GM18868 (cell line): ENCODE results near the gene ARID3B.
A peak's percentile ranks its signal among the peaks of the same experiment; 100 is the strongest.
"Not testable (repeated sequence)": the region's sequence is repeated elsewhere in the genome, so short reads cannot be mapped to it uniquely, and the experiment has no call there.

Experiments
- ATAC-seq: cut with Tn5 transposase; IDR thresholded peaks from one replicate; pipeline ENCODE4 v1.9.1; 2021; ENCODE audit warnings: mild to moderate bottlenecking, moderate library complexity; ENCODE audit not compliant: unreplicated experiment

Gene ARID3B

GRCh38 chr15:74565381-74566085, 24.5 kb downstream of the ARID3B start:
- no peak for ATAC-seq

DNA sequence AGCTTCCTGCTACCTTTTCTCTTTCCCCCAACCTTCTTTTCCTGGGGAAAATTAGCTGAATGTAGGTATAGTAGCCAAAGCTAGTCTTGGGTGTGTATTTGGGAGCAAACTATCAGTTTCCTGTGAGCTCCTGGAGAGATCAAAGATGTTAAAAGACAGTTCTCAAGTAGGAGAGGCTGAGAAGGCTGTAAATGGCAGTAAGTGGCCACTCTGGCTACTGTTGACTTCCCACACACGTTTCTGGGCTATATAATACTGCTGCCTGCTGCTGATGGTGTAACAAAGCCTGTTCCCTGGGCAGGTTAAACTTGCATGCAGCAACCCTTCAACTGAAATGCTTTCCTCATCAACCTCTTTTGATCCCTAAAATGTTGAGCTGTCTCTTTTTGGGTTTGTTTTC, 27.6 kb downstream of the ARID3B start:
- no peak for ATAC-seq

DNA sequence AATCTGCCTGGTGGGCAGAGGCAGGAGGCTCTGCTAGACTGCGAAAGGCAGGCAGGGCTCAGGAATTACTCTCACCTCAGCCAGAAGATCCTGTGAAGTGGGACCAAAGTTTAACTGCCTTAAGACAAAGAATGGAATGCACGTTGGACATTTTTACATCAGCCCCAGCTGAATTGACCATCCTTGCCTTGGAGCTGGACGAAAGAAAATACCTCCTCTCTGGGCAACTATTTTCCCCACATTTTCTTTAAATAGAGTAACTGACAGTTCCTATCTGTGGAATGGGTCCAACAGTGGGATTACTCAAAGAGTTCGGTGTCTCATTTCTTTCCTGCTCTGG, 28.7 kb downstream of the ARID3B start:
- ATAC-seq: no peak

DNA sequence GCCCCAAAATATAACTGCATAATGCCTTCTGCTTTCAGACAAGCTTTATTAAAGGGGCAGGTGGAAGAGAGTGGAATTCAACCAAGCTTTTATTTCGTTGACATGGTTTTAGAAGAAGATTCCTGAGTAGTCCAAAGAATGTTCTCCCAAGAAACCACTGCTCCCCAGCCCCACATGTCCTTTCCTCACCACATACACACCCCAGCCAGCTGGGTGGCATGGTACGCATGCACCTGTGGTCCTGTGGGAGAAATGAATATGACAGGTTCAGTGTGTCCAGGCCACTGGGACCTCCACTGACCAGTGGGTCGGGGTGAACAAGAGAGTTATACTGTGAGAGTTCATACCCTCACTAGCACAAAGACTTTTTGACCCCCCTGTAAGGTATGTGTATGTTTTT, 30.2 kb downstream of the ARID3B start:
- no peak for ATAC-seq

GRCh38 chr15:74573987-74574386, 33.0 kb downstream of the ARID3B start:
- ATAC-seq: no peak

DNA sequence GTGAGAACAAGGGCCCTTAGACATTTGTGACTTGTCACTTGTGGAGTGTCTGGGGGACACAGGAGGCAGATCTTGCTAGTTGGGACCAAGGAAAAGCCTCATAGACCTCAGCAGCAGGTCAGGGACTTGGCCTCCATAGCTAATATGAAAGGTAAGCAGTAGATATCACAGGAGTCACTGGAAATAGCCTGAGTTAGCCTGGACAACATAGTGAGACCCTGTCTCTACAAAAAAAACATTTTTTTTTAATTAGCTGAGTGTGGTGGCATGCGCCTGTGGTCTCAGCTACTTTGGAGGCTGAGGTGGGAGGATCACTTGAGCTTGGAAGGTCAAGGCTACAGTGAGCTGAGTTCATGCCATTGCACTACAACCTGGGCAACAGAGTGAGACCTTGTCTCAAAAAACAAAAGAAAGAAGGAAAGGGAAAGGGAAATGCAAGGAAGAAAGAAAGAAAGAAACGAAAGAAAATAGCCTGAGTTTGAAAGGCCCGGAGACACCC, 37.5 kb downstream of the ARID3B start:
- ATAC-seq: no peak

GRCh38 chr15:74579001-74579400, 38.0 kb downstream of the ARID3B start:
- ATAC-seq: no peak

DNA sequence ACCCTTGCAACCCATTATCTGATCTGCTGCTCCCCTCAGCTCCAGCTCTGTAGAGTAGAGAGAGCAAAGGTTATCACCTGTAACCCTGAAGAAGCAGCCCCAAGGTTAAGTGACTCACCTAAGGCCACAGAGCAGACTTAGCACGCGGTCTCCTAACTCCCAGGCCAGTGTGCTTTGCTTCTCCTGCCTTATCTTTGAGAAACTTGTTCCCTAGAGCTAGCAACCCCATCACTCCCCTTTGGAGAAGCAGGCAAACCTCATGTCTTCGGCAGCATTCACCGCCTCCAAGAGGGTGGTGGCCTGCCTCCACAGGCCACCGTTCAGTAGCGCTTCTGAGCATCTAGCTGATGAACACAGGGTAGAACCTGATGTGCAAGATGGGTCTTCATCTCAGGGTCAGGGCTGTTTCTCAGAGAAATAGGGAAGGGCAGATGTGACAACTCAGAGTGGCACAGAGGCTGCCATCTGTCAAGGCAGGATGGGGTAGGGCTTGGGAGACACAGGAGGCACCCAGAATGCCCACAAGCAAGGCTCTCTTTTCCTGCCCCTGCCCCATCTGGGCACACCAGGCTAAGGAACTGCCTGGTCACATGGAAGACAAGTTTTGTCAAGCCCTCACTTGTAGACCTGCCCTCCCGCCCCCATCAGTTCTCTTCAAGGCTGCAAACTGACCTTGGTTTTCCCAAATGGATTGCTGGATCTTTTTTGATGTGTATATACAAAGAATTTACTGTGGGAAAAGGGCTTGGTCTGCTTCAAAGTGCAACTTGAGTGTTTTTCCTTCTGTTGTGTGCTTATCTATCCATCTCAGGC, 39.7 kb downstream of the ARID3B start:
- no peak for ATAC-seq

DNA sequence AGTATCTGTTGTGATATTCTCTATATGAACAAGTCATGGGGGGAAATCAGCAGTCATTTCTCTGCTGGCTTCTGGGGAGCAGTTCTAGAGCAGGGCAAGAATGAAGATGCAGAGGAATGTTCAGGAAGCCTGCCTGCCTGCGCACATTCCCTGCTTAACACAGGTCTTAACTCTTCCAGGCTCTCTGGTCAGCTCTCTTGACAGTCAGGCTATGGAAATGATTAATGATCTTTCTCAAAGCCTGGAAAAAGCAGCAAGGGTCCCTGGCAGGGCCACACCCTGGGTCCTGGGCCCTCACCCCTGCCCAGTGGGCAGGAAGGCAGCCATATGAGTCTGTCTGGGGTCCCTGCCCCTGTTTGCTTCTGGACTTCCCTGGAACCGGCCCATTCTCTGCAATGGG, 43.2 kb downstream of the ARID3B start:
- ATAC-seq: no peak

DNA sequence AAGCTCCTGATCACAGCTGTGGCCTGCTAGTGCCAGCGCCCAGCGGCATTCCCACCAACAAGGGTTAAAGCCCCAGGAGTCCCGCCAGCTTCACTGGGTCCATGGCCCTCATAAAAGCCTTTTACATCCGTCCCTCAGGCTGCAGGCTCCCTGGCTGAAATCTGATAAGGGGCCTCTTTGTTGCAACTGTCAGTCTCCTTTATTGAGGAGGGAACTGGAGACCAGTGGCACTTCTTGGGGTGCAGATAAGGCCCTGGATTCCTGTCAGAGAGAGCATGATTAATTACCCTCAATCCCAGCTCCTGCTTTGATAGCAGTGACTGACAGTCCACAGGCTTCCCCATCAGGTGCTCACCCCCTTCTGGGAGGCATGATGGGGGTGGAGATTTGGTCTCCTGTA, 43.8 kb downstream of the ARID3B start:
- no peak for ATAC-seq

DNA sequence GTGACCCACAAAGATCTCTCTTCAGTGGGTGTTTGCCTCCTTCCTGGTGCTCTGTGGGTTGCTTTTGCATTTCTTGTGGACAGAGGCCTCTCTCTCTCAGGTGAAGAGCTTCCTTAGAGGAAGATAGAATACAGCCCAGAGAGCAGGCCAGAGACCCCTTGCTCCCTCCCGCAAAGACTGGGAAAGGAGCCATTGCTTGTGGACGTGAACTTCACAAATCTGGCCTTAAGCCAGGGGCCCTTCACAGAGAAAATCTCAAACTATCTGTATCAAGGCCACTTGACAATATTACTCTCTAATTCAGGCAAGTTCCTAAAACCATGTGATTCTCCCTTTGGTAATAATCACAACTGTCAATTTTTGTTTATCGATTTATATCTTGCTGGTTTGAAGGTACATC, 44.2 kb downstream of the ARID3B start:
- no peak for ATAC-seq

- ATAC-seq: no peak
These were observed 44.8 kb downstream of the ARID3B start for GRCh38 chr15:74585857-74586256.

GRCh38 chr15:74589826-74590225, 48.8 kb downstream of the ARID3B start:
- no peak for ATAC-seq

GRCh38 chr15:74592222-74592621, 51.2 kb downstream of the ARID3B start:
- ATAC-seq: no peak

- ATAC-seq: no peak
These were observed 52.1 kb downstream of the ARID3B start for GRCh38 chr15:74593122-74593521.

DNA sequence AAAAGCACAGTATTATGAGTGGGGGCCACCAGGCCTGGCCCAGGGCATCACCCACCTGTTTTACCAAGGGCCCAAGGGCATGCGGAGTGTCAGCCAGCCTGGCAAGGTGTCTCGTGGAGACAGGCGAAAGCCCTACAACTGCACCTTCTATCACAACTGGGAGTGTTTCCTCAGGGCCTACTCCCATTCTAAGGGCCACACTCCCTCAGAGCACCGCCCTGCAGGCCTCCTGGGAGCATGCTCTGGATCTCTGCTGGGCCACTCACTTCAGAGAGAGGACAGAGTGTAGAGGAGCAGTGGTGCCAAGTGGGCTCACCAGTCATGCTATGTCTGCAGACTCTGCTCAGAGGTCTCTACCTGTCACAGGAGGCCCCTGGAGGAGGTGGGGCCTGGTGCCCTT, 53.4 kb downstream of the ARID3B start:
- no peak for ATAC-seq

- no peak for ATAC-seq
These were observed 54.3 kb downstream of the ARID3B start for GRCh38 chr15:74595271-74595670.

GRCh38 chr15:74596736-74597135, 55.7 kb downstream of the ARID3B start:
- not testable (repeated sequence) for ATAC-seq

DNA sequence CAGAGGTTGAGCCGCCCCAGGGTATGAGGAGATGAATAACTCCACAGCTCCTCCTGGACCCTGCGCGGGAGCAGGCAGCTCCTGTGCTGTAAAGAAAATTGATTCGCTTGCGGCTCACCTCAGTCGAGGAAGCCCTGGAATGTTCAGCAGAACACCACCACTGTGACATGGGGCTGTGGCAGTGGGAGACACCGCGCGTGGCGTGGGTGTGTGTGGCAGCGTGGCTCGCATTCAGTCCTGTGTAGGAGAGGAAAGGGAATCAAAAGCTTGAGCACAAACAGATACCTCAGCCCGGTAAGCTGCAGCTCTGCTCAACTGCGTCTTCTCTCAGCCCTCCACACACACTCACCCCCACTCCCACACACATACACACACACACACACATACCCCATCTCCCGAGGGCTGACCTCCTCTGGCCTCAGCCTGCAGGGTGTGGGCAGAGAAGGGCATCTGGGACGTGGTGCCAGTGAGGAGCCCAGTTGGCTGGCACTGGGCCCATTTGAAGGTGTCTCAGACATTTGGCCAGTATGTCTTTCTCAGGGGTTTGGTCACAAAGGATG, 56.2 kb downstream of the ARID3B start:
- ATAC-seq: not testable (repeated sequence)

GRCh38 chr15:74598126-74598842, 57.3 kb downstream of the ARID3B start:
- ATAC-seq: peak; percentile 81

- ATAC-seq: no peak
These were observed 58.1 kb downstream of the ARID3B start for GRCh38 chr15:74599156-74599555.
